ENCODE data around the gene CACNA2D2. TPM values are rescaled to one million over a fixed set of nuclear protein-coding genes. Genes with fewer than 3 reads are reported as not detected.

The CACNA2D2 gene
- total and polyA plus RNA-seq, 2 of the 8 experiments (the other 6 are each of a cell fraction or from before 2014, with no cell fraction given): 14.1 to 25.0 TPM

- no peak for TF ChIP-seq YY1 (IDR thresholded peaks at IDR 0.05; ENCODE audit: low read depth, low read length)
- TF ChIP-seq EGR1 (IDR thresholded peaks at IDR 0.05; ENCODE audit: borderline replicate concordance, low read depth, low read length): no peak
- TF ChIP-seq BACH1 (IDR thresholded peaks at IDR 0.05; ENCODE audit: low read length): no peak
- no peak for TF ChIP-seq E2F6 (IDR thresholded peaks at IDR 0.05)
- TF ChIP-seq CHD1 (IDR thresholded peaks at IDR 0.05; ENCODE audit: low read depth, low read length): no peak
- no peak for TF ChIP-seq SIRT6 (IDR thresholded peaks at IDR 0.05; ENCODE audit: low read length)
Observed at GRCh38 chr3:50323614-50324199, 179.7 kb downstream of the CACNA2D2 start (continued).

Measured in H1 (cell line).